HG03280 (cell line): ENCODE data around the gene CCNY.

Experiments
- ATAC-seq: cut with Tn5 transposase; IDR thresholded peaks from one replicate; pipeline ENCODE4 v1.9.1; 2021; ENCODE audit warnings: mild to moderate bottlenecking, moderate library complexity; ENCODE audit not compliant: unreplicated experiment

CCNY gene

DNA sequence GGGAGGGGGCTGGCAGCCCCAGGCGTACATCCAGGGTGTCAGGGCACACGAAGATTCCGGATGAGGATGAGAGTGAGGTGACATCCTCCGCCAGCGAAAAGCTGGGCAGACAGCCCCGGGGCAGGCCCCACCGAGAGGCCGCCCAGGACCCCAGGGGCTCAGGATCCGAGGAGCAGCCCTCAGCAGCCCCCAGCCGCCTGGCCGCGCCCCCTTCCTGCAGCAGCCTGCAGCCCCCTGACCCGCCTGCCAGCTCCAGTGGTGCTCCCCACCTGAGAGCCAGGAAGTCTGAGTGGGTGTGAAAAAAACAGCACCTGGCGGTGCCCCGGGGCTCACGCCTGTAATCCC lies 272.0 kb downstream of the CCNY start:
- ATAC-seq, result no peak

DNA sequence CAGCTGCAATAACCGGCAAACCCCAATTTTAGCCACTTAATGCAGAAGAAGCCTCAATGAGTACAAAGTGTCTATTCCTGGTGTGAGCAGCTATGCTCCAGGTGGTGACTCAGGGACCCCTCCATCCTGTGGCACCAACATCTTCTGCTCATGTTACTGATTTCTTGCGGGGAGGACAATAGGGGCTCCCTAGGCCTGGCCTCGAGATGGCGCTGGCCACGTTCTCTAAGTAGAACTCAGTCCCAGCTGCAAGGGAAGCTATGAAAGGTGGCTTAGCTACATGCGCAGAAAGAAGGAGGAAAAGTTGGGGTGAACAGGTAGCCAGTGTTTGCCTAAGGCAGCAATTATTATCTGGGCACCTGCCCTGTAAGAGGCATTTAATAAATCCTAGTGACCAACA lies 275.4 kb downstream of the CCNY start:
- ATAC-seq, result no peak

DNA sequence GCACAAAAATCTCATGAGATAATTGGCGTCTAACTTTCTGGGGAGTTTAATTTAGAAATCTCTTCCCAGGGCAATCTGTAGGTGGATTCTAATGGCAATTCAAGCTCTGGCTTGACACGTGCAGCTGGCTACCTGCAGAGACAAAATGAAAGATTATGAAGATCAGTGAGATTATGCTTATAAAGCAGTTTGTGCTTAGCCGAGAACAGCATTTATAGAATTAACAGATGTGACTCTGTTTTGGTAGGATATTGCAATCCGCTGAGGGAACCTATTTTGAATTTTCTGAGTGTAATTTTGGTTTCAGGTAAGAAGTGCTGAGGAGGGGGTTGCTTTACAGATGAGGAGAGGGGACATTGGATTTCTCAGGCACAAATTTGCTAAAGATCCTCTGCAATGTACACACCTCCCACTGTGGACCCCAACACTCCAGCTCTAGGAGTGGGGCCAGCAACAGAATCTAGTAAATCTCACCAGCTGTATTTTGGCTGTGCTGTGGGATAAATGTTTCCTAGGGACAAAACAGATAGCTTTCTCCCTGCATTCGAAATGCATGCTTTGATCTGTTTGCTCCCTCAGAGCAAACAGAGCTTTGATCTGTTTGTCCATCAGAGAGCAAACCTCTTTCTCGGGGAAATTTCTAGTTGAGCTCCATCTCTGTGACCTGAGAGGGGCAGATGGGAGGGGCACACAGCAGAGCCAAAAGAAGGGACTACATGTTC lies 276.2 kb downstream of the CCNY start:
- ATAC-seq, result no peak

DNA sequence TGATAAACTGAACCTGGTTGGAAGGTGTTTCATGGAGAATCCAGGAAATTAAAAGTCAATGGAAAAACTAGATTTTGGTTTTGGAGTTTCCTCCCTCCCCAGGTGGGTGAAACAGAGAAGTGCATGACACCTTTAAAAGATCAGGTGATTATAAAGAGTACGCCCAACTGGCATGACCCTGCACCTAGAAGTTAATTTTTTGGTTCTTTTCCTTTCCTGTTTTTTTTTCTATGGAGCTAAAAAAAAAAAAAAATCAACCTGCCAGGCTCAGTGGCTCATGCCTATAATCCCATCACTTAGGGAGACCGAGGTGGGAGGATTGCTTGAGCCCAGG lies 276.8 kb downstream of the CCNY start:
- no peak for ATAC-seq

DNA sequence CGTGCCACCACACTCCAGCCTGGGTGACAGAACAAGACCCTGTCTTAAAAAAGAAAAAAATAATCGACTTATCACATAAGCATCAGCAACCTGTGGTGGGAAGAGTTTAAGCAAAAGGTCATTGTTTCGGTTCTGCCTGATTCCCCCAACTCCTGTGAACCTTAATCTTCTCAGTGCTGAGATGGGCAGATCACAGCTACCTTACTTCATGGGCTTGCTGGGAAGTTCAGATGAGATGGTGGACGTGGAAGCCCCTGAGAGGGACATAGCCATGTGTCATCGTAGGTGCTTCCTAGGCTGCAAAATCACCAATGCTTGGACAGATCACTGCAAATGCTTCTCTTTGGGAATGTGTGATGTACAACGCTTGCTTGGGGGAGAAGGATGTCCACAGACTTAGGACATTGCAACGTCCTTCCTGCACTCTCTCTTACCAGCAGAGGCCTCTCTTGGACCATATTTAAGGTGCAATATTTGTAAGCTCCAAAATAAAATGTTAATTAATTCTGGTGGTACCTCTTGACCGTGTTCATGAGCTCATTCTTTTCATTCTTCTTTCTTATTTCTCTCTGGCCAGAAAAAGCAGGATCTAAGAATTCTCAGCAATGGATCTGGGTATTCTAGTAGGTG lies 277.4 kb downstream of the CCNY start:
- ATAC-seq, result no peak

DNA sequence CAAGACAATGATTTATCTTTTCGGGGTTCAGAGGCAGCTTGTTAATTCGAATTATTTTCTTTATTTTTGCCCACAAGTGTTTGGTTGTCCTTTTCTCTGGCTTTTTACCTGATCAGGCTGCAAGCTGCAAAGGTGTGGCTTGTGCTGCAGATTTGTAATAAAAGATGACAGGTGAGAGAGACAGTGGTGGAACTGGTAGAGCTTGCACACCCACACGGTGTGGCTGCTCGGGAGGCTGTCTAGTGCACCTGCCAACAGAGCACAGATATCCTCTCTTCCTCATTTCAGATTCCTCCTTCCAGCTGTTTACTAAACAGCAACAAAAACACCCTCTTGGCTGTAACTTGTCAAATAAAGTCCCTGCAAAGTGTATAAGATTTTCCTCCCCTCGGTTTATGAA lies 278.0 kb downstream of the CCNY start:
- ATAC-seq, result no peak
